Neutrophil (primary cell): ENCODE results near the gene EFNA2.

ENCODE experiments used
- H3K27ac ChIP-seq: fragments of 200-600 bp; sonication (generic); 2 replicates; pipeline ENCODE4 v1.5.1; 2016; ENCODE audit warnings: mild to moderate bottlenecking, moderate library complexity
- H3K27me3 ChIP-seq: fragments of 200-600 bp; sonication (generic); 2 replicates; pipeline ENCODE4 v1.6.0; 2016; ENCODE audit warnings: mild to moderate bottlenecking
- H3K36me3 ChIP-seq: fragments of 200-600 bp; sonication (generic); 2 replicates; pipeline ENCODE4 v1.5.1; 2017
- H3K4me1 ChIP-seq, 2 experiments: fragments of 200-600 bp in 1 of 2; sonication (generic) in 1 of 2; 1 replicate in 1 of 2; 2 replicates in 1 of 2; pipeline versions ENCODE4 v1.5.1 to v1.6.1; 2013 to 2016; ENCODE audit warnings: low read depth in 1 of 2, low read length in 1 of 2, mild to moderate bottlenecking in 1 of 2, moderate library complexity in 1 of 2; ENCODE audit not compliant: control insufficient read depth in 1 of 2, insufficient read depth in 1 of 2
- H3K4me3 ChIP-seq, 2 experiments: fragments of 200-600 bp in 1 of 2; sonication (generic) in 1 of 2; 1 replicate in 1 of 2; 2 replicates in 1 of 2; pipeline ENCODE4 v1.5.1; 2013 to 2016; ENCODE audit warnings: low read depth in 1 of 2, low read length in 1 of 2, mild to moderate bottlenecking in 1 of 2, moderate library complexity in 1 of 2
- H3K9me3 ChIP-seq: fragments of 200-600 bp; sonication (generic); 2 replicates; pipeline ENCODE4 v1.5.1; 2016
- CTCF ChIP-seq: fragments of 200-600 bp; sonication (generic); IDR thresholded peaks from 2 replicates; pipeline ENCODE4 v1.5.1; 2016; ENCODE audit warnings: antibody characterized with exemption

EFNA2 gene

GRCh38 chr19:1266129-1266915 is 19.4 kb upstream of the EFNA2 start:
- peak; percentile 36 for TF ChIP-seq CTCF
- Histone ChIP-seq H3K36me3 (peaks cover 10% of the 10 kb centered on the region), H3K9me3 (no peaks in the 10 kb centered on the region), H3K4me1 (peaks cover 80 to 87% of the 10 kb centered on the region in 2 experiments), H3K27me3 (peaks cover 8% of the 10 kb centered on the region), H3K27ac (peak overlapping the region; percentile 90), H3K4me3 (peak overlapping the region; percentile 78 to 87)

- Histone ChIP-seq H3K36me3 (peaks cover 17% of the 10 kb centered on the region), H3K27me3 (peaks cover 8% of the 10 kb centered on the region), H3K4me3 (peak overlapping the region; percentile 78 to 87), H3K27ac (peak overlapping the region; percentile 90), H3K9me3 (no peaks in the 10 kb centered on the region), H3K4me1 (peaks cover 80 to 88% of the 10 kb centered on the region in 2 experiments)
- TF ChIP-seq CTCF: peak; percentile 98
Observed at GRCh38 chr19:1266916-1267476, 18.7 kb upstream of the EFNA2 start.

DNA sequence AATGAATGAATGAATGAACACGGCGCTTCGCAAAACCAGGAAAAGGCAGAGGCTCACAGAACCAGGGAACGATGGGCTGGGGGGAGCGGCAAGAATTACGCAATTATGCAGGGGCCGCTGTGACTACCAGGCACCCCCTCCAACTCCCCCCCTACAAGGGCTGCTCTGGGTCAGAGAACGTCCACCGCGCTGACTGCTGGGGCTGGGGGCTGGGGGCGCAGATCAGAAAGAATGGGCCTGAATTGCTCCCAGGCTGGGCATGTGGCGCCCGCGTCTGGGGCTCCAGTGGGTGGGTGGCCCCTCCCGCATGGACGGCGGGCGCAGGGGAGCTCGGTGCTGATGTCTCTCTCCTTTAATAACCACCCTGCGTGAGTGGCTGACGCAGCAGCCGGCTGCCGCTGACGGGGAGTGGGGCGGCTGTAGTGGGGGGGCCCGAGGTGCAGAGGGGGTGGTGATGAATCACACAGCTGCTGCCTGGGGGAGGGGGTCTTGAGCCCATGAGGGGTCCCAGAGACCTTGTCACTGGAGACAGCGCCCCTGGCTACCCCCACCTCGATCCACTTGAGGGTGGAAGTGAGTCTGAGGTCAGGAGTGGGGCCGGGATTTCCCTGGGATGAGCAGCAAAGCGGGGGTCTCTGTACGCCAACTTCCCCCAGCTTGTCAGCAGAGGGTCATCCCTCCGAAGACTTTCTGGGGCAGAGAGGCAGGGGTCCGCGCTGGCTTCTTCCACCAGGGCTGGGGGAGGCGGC is 18.0 kb upstream of the EFNA2 start:
- TF ChIP-seq CTCF: no peak
- H3K4me1 ChIP-seq: peaks cover 80 to 88% of the 10 kb centered on the region in 2 experiments
- peaks cover 24% of the 10 kb centered on the region for H3K36me3 ChIP-seq
- H3K9me3 ChIP-seq: no peaks in the 10 kb centered on the region
- H3K27me3 ChIP-seq: peaks cover 8% of the 10 kb centered on the region
- H3K4me3 ChIP-seq: peak overlapping the region; percentile 78 to 87
- H3K27ac ChIP-seq: peak overlapping the region; percentile 99

DNA sequence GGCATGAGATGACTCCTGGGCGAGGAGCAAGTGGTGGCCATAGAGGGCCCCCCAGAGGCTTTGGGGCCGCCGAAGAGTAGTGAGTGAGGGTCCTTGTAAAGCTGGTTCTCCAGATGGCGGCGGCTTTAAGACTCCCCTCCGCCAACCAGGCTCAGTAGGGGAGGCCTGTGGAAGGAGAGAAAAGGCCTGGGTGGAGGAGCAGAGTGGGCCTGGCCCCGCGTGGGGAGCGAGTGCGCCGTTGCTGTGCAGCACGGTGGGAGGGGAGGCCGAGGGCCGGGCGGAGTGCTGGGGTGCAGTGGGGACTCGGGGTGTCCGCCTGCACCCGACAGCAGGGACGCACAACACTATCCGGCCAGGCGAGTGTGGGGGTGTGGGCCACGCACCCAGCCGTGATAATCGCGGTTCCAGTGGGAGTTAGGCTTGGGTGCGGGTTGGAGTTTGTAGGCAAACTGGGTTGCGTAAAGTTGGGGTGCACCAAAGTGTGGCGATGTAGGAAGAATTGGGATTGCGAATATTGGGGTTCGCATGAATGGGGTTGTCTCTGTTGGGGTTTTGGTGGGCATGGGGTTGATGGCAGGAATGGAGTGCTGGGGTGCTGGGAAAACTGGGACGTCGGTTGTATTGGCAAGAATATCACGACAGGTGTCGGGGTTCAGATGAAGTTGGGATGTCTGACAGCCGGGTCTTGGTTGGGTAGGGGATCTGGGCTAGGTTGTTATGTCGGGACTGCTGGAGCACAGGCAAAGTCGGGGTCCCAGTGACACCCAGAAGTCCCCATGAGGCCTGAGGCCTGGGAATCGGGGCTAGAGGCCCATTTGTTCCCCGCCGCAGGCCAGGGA is 17.2 kb upstream of the EFNA2 start:
- peak overlapping the region; percentile 76 to 80 for H3K4me3 ChIP-seq
- peaks cover 8% of the 10 kb centered on the region for H3K27me3 ChIP-seq
- peaks cover 32% of the 10 kb centered on the region for H3K36me3 ChIP-seq
- peaks cover 80 to 88% of the 10 kb centered on the region in 2 experiments for H3K4me1 ChIP-seq
- peak overlapping the region; percentile 99 for H3K27ac ChIP-seq
- H3K9me3 ChIP-seq: no peaks in the 10 kb centered on the region
- TF ChIP-seq CTCF: no peak

- TF ChIP-seq CTCF: peak; percentile 61
- H3K27ac ChIP-seq: peak within 1 kb of the TSS; percentile 99
- H3K4me1 ChIP-seq: peaks cover 81 to 95% of the 10 kb centered on the region in 2 experiments
- no peaks in the 10 kb centered on the region for H3K9me3 ChIP-seq
- H3K36me3 ChIP-seq: peaks cover 38% of the 10 kb centered on the region
- H3K27me3 ChIP-seq: peaks cover 8% of the 10 kb centered on the region
- H3K4me3 ChIP-seq: peak within 1 kb of the TSS; percentile 76 to 80
Observed at GRCh38 chr19:1269065-1269477, 16.6 kb upstream of the EFNA2 start, which contains the start of gene CIRBP. CIRBP (plus strand) TSS chr19:1269332; CDS start chr19:1270934, 1,602 bp downstream.
